ENCODE measurements around the gene CXCL6.

Gene CXCL6

GRCh38 chr4:73870768-73871167 is 34.3 kb downstream of the CXCL6 start:
- no peak for FAIRE-seq
- no peak for TF ChIP-seq CTCF (IDR thresholded peaks at IDR 0.05; ENCODE audit: insufficient read depth, missing control alignments)
- DNase-seq (ENCODE audit: insufficient read length, low spot score) = no peak

DNA sequence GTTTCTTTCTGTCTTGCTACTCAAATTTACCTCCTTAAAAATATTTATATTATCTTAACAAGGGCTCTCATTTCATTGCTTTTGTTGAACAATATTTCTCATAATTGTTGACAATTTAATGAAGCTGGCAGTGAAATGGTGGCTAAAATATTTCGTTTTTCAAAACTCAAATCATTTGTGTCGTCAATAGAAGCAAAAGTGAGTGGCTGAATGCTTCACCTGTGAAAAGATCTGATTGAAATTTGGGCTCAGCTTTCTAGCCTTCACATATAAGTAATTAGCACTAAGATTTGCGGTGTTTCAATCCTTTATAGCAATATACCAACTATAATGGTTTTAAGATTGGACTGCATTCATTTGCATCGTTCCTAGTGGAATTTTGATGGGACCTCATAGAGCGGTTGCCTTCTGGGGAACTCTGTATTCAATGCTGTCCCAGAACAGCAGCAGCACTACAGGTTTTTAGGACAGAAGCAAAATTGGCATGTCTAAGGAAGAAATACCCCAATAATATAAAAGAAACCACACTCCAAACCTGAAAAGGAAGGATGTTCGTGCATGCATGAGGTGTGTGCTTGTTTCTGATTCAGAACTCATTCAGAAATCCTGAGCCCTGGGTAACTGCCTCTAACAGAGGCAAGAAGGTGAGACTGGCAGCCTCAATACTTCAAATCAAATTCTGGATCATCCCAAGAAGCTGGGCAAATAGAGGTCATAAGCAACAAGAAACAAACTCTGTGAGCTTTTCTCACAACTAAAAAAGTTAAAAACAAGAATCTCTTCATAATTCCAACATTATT is 35.2 kb downstream of the CXCL6 start:
- no peak for TF ChIP-seq CTCF (IDR thresholded peaks at IDR 0.05; ENCODE audit: insufficient read depth, missing control alignments)
- DNase-seq (ENCODE audit: insufficient read length, low spot score) (no peak), FAIRE-seq (no peak)

GRCh38 chr4:73872316-73873108 is 36.0 kb downstream of the CXCL6 start:
- FAIRE-seq (no peak), DNase-seq (ENCODE audit: insufficient read length, low spot score) (no peak)
- TF ChIP-seq CTCF (IDR thresholded peaks at IDR 0.05; ENCODE audit: insufficient read depth, missing control alignments) = no peak

DNA sequence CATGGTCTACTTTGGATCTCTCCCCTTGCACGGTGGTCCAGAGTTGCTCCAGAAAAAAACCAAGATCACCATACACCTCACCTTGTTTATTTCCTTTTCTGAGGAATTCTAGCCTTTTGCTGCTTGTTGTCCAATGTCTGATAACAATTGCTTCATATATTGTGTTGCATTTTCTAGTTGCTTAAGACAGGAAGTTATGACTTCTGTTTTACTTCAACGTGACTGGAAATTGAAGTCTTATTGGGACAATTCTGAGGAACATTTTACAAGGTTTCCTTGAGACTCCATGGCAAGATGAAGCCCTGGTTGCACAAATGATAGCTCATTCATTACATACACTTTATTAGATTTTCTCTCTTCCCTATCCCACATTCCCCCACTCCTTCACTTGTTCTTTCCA is 37.9 kb downstream of the CXCL6 start:
- FAIRE-seq (no peak), DNase-seq (ENCODE audit: insufficient read length, low spot score) (no peak)
- no peak for TF ChIP-seq CTCF (IDR thresholded peaks at IDR 0.05; ENCODE audit: insufficient read depth, missing control alignments)

DNA sequence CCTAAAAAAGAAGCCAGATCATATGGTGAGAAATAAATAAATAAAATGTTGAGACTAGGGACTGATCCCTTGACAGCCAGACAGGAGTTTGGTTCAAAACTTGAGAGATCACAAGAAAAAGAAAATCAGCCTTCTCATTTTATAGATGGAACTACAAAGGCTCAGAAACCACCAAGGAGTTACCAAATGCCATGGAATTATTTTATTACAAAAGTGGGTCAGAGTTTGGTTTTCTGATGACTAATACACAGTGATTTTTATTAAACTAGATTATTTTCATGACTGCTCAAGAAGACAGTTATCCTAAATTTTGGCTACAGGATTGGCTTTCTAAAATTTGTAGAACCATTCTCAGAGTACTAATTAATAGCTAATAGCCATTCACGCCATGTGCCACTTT is 38.9 kb downstream of the CXCL6 start:
- TF ChIP-seq CTCF (IDR thresholded peaks at IDR 0.05; ENCODE audit: insufficient read depth, missing control alignments) = no peak
- DNase-seq (ENCODE audit: insufficient read length, low spot score) (no peak), FAIRE-seq (no peak)

DNA sequence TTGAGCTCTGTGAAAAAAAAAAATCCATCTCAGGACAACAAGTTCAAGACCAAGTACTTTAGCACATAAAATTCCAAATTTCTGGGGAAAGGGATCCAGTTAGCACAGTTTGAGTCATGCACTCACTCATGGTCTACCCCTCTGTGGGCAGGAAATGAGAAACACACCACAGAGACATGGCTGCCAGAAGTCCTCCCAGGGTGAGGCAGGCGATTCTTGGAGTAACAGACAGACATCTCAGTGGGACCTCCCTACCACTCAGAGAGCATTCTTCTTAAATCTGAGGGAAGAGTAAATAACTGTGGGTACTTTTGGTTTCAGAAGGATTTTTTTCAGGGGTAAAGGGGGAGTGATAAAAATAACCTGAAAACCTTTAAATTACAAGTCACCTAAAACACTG is 46.8 kb downstream of the CXCL6 start:
- DNase-seq (ENCODE audit: insufficient read length, low spot score) (no peak), FAIRE-seq (no peak)
- TF ChIP-seq CTCF (IDR thresholded peaks at IDR 0.05; ENCODE audit: insufficient read depth, missing control alignments) = no peak

Measured in D721Med (cell line).